Uterus (tissue), 2 donors: ENCODE measurements around the gene TPST2.

Source experiments
- POLR2A ChIP-seq, 2 donors: fragments of 450-650 bp; IDR thresholded peaks; one replicate each; pipeline ENCODE4 v1.6.1; 2016; ENCODE audit warnings: antibody characterized with exemption in 2 of 2, mild to moderate bottlenecking in 1 of 2, moderate library complexity in 1 of 2
- TF ChIP-seq, protein P1 (sequence below), 4 experiments: fragments of 200-600 bp in 2 of 4; fragments of 450-650 bp in 2 of 4; sonication (generic) in 2 of 4; IDR thresholded peaks; one replicate each; pipeline ENCODE4 v1.5.1; 2016 to 2019; ENCODE audit warnings: antibody characterized with exemption in 4 of 4, mild to moderate bottlenecking in 2 of 4, moderate library complexity in 1 of 4

DNA sequence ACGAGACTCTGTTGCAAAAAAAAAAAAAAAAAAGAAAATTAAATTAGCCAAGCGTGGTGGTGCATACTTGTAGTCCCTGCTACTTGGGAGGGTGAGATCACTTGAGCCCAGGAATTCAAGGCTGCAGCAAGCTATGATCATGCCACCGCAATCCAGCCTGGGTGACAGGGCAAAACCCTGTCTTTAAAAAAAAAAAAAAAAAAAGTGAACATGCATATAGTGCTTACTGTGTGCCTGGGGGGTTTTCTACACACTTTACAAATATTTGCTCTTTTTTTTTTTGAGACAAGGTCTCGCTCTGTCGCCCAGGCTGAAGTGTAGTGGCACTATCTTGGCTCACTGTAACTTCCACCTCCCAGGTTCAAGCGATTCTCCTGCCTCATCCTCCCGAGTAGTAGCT is 12.9 kb downstream of the TPST2 start:
- TF ChIP-seq, protein P1, sequence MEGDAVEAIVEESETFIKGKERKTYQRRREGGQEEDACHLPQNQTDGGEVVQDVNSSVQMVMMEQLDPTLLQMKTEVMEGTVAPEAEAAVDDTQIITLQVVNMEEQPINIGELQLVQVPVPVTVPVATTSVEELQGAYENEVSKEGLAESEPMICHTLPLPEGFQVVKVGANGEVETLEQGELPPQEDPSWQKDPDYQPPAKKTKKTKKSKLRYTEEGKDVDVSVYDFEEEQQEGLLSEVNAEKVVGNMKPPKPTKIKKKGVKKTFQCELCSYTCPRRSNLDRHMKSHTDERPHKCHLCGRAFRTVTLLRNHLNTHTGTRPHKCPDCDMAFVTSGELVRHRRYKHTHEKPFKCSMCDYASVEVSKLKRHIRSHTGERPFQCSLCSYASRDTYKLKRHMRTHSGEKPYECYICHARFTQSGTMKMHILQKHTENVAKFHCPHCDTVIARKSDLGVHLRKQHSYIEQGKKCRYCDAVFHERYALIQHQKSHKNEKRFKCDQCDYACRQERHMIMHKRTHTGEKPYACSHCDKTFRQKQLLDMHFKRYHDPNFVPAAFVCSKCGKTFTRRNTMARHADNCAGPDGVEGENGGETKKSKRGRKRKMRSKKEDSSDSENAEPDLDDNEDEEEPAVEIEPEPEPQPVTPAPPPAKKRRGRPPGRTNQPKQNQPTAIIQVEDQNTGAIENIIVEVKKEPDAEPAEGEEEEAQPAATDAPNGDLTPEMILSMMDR (IDR thresholded peaks at IDR 0.05) = no peak
- no peak for TF ChIP-seq POLR2A (IDR thresholded peaks at IDR 0.05)
